Panc1 (cell line): ENCODE measurements around the gene PGGHG. TPM values are rescaled to one million over a fixed set of nuclear protein-coding genes. Genes with fewer than 3 reads are reported as not detected.

Experiments
- ATAC-seq: fragments of 200-7000 bp; cut with Tn5 transposase; 2 replicates; pipeline ENCODE4 v1.9.1; 2020; ENCODE audit warnings: mild to moderate bottlenecking, moderate library complexity
- BruUV-seq: library from RNA; stranded (reverse); fragments of 400-500 nt; replicated peaks from 2 replicates; lab custom pipeline; 2021; lab: Mats Ljungman, UMichigan
- CTCF ChIA-PET: fragments of 300-600 bp; sonication (Branson Sonifier 250); formaldehyde crosslinking; loops from one replicate; lab custom pipeline; 2022; ENCODE audit warnings: antibody characterized with exemption; lab: Charles Lee
- POLR2A ChIA-PET: fragments of 300-600 bp; sonication (Branson Sonifier 250); formaldehyde crosslinking; loops from one replicate; lab custom pipeline; 2022; ENCODE audit warnings: antibody characterized with exemption; lab: Charles Lee
- DNase-seq: peaks from one replicate; pipeline ENCODE4 v3.0.0-alpha.2; 2010; ENCODE audit warnings: low read depth, low spot score
- H3K27ac ChIP-seq: 2 replicates; pipeline ENCODE4 v1.5.1; 2011; ENCODE audit warnings: mild to moderate bottlenecking, low read length, inconsistent platforms
- H3K27me3 ChIP-seq: fragments of 200-500 bp; sonication (Bioruptor generic); 2 replicates; pipeline ENCODE4 v1.6.0; 2014; ENCODE audit warnings: low read length, inconsistent platforms; ENCODE audit not compliant: control insufficient read depth, insufficient read depth
- H3K36me3 ChIP-seq: fragments of 200-500 bp; sonication (Bioruptor generic); 2 replicates; pipeline ENCODE4 v1.5.1; 2014; ENCODE audit warnings: inconsistent platforms, mild to moderate bottlenecking, low read length, moderate library complexity; ENCODE audit not compliant: control insufficient read depth, insufficient read depth
- H3K4me1 ChIP-seq: 2 replicates; pipeline ENCODE4 v1.5.1; 2011; ENCODE audit warnings: inconsistent platforms, mild to moderate bottlenecking, low read length, moderate library complexity; ENCODE audit not compliant: control insufficient read depth, insufficient read depth
- H3K4me3 ChIP-seq, 2 experiments: 2 replicates each; pipeline ENCODE4 v1.5.1; 2011 to 2012; ENCODE audit warnings: low read depth in 2 of 2, low read length in 2 of 2, mild to moderate bottlenecking in 2 of 2, inconsistent platforms in 1 of 2, moderate library complexity in 1 of 2
- H3K9me3 ChIP-seq: fragments of 200-500 bp; sonication (Bioruptor generic); 2 replicates; pipeline ENCODE4 v1.5.1; 2014; ENCODE audit warnings: low read depth, mild to moderate bottlenecking, inconsistent platforms, low read length, moderate library complexity; ENCODE audit not compliant: control insufficient read depth, insufficient read depth
- POLR2AphosphoS5 ChIP-seq: IDR thresholded peaks from 2 replicates; pipeline ENCODE4 v1.6.1; 2012; ENCODE audit warnings: mild to moderate bottlenecking, low read depth, low read length, moderate library complexity
- SIN3A ChIP-seq: IDR thresholded peaks from 2 replicates; pipeline ENCODE4 v1.6.1; 2012; ENCODE audit warnings: low read depth, mild to moderate bottlenecking, low read length, moderate library complexity, borderline replicate concordance; ENCODE audit not compliant: insufficient read depth
- TCF7L2 ChIP-seq: IDR thresholded peaks from 2 replicates; pipeline ENCODE4 v1.6.1; 2011; ENCODE audit warnings: mild to moderate bottlenecking, low read depth, low read length, inconsistent platforms
- in situ Hi-C: cut with HindIII; loops from 2 replicates; pipeline ENCODE4 v1.10.0; 2016; ENCODE audit warnings: low sequenced_read_pairs, low pct_unique_long_range_greater_than_20kb
- intact Hi-C: fragments of 100-400 bp; cut with micrococcal nuclease; formaldehyde crosslinking; loops from one replicate; pipeline ENCODE4 v1.10.0; 2022; ENCODE audit not compliant: unreplicated experiment
- total RNA-seq: library from RNA; stranded (reverse); gene quantifications from one replicate; pipeline ENCODE4 v1.2.1, GENCODE V29; 2021; ENCODE audit not compliant: unreplicated experiment
- TF ChIP-seq, protein P1 (sequence below), 2 experiments: IDR thresholded peaks; 2 replicates each; pipeline ENCODE4 v1.6.1; 2011 to 2012; ENCODE audit warnings: low read depth in 2 of 2, control low read depth in 1 of 2, low read length in 1 of 2, mild to moderate bottlenecking in 1 of 2, moderate library complexity in 1 of 2; ENCODE audit not compliant: insufficient read depth in 1 of 2
- TF ChIP-seq, protein P2 (sequence below): fragments of 450-650 bp; IDR thresholded peaks from 2 replicates; pipeline ENCODE4 v1.5.1; 2017; ENCODE audit warnings: mild to moderate bottlenecking

PGGHG gene
- total RNA-seq, 1 experiment from 2014 or later, result 115 TPM

DNA sequence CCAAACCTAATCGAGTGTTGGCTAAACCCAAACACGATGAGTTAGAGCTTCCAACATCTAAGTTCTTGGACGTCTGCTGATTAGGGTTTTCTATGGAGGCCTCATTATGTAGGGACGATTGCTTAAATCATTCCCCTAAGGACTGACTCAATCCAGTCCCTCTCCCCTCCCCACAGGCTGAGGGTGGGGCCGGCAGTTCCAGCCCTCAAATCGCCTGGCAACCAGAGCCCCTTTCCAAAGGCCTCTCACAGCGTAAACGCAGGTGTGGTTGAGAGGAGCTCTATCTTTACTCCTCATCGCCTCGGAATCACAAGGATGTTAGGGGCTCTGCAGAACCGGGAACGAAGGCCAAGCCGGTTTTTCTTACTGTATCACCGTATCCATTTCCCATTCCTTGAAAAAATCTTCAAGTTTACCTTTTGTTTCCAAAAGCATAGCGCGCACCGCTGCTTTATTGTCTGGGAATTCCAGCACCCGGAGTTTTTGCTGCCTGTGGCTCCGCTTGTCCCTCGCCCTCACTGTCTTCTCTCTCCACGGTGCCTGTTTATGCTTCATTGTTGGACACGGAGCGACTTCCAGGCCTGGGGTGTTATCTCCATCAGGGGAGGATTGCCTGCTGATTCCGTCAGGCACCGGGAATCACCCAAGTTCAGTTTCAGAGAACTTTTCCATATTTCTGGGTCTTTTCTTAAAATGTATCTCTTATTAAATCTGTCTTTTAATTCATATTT lies 45.5 kb downstream of the PGGHG start:
- ATAC-seq (no peak), DNase-seq (no peak)
- CTCF ChIA-PET, result no interaction called here
- Histone ChIP-seq H3K9me3 (no peaks in the 10 kb centered on the region), H3K4me1 (peaks cover 6% of the 10 kb centered on the region; the same call in 1 of the 2 replicates), H3K27ac (no peak overlapping the region; the same call in 1 of the 2 replicates), H3K27me3 (no peaks in the 10 kb centered on the region), H3K36me3 (no peaks in the 10 kb centered on the region), H3K4me3 (no peak overlapping the region)
- TF ChIP-seq SIN3A, result no peak
- TF ChIP-seq, protein P1, sequence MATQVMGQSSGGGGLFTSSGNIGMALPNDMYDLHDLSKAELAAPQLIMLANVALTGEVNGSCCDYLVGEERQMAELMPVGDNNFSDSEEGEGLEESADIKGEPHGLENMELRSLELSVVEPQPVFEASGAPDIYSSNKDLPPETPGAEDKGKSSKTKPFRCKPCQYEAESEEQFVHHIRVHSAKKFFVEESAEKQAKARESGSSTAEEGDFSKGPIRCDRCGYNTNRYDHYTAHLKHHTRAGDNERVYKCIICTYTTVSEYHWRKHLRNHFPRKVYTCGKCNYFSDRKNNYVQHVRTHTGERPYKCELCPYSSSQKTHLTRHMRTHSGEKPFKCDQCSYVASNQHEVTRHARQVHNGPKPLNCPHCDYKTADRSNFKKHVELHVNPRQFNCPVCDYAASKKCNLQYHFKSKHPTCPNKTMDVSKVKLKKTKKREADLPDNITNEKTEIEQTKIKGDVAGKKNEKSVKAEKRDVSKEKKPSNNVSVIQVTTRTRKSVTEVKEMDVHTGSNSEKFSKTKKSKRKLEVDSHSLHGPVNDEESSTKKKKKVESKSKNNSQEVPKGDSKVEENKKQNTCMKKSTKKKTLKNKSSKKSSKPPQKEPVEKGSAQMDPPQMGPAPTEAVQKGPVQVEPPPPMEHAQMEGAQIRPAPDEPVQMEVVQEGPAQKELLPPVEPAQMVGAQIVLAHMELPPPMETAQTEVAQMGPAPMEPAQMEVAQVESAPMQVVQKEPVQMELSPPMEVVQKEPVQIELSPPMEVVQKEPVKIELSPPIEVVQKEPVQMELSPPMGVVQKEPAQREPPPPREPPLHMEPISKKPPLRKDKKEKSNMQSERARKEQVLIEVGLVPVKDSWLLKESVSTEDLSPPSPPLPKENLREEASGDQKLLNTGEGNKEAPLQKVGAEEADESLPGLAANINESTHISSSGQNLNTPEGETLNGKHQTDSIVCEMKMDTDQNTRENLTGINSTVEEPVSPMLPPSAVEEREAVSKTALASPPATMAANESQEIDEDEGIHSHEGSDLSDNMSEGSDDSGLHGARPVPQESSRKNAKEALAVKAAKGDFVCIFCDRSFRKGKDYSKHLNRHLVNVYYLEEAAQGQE (IDR thresholded peaks at IDR 0.05; ENCODE audit: insufficient read depth in 1 of 2, low read depth in 2 of 2, low read length in 1 of 2), result no peak
- TF ChIP-seq TCF7L2, result no peak
- TF ChIP-seq POLR2AphosphoS5, result no peak
- TF ChIP-seq, protein P2, sequence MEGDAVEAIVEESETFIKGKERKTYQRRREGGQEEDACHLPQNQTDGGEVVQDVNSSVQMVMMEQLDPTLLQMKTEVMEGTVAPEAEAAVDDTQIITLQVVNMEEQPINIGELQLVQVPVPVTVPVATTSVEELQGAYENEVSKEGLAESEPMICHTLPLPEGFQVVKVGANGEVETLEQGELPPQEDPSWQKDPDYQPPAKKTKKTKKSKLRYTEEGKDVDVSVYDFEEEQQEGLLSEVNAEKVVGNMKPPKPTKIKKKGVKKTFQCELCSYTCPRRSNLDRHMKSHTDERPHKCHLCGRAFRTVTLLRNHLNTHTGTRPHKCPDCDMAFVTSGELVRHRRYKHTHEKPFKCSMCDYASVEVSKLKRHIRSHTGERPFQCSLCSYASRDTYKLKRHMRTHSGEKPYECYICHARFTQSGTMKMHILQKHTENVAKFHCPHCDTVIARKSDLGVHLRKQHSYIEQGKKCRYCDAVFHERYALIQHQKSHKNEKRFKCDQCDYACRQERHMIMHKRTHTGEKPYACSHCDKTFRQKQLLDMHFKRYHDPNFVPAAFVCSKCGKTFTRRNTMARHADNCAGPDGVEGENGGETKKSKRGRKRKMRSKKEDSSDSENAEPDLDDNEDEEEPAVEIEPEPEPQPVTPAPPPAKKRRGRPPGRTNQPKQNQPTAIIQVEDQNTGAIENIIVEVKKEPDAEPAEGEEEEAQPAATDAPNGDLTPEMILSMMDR, result no peak
- intact Hi-C loops, result no loop called here
- in situ Hi-C loops, result no loop called here
- no TSS peak for BruUV-seq
- POLR2A ChIA-PET, result interaction anchor here (0.5 kb wide), 1 partner anchor 48 kb away, joined by 5 read pairs; no protein-coding TSS in a partner anchor

DNA sequence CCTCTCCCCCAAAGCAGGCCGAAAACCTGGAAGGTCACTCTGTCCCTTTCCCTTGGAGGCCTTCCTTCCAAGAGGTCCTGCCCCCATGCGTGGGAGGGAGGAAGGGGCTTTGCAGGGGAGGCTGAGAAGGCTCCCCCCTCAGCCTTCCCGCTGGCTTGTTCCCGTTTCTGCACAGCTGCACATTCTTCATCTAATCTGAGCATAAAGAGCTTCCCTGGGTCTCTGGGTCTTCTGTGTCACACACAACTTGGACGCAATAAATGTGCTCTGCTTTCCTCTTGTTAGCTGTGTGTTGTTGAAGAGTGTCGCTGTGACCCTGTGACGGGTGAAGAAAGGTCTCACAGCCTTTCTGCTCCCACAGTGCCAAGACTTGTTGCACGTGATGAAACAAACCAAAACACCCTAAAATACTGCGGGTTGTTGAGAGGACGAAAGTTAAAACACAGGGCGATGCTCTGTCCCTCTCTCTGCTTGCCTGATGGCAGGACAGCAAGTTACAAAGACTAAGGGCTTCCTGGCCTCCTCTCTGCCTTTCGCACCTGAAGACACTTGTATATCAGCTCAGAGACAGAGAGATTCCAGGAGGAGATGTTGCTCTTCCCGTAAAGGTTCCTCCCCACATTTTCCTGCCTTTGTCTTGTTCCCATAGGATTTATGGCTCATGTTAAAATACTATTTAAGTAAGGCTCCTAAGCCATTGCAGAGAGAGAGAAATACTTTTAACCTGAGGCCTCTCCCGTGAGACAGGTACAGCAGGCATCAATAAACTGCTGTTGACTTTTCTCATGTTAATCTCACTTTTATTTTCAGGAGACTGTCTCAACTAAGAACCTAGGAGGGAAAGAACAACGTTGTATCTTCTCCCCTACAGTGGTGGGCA lies 47.1 kb downstream of the PGGHG start:
- intact Hi-C loops (no loop called here), in situ Hi-C loops (no loop called here)
- H3K36me3 ChIP-seq, result no peaks in the 10 kb centered on the region
- no TSS peak for BruUV-seq
- TF ChIP-seq, protein P2, result no peak
- TF ChIP-seq, protein P1 (IDR thresholded peaks at IDR 0.05; ENCODE audit: insufficient read depth in 1 of 2, low read depth in 2 of 2, low read length in 1 of 2), result no peak
- TF ChIP-seq POLR2AphosphoS5 (no peak), SIN3A (no peak), TCF7L2 (no peak)
- no peak for DNase-seq
- H3K27ac ChIP-seq, result peak overlapping the region; percentile 9; the same call in 1 of the 2 replicates
- no peaks in the 10 kb centered on the region for H3K27me3 ChIP-seq
- ATAC-seq, result peak; percentile 59
- no peaks in the 10 kb centered on the region for H3K9me3 ChIP-seq
- no peak overlapping the region for H3K4me3 ChIP-seq
- peaks cover 4% of the 10 kb centered on the region; the same call in 1 of the 2 replicates for H3K4me1 ChIP-seq
- ChIA-PET CTCF (no interaction called here), POLR2A (interaction anchor here (0.6 kb wide), 1 partner anchor 11 kb away, joined by 11 read pairs; no protein-coding TSS in a partner anchor)
